ENCODE results near the gene ATG4A.

The ATG4A gene, protein sequence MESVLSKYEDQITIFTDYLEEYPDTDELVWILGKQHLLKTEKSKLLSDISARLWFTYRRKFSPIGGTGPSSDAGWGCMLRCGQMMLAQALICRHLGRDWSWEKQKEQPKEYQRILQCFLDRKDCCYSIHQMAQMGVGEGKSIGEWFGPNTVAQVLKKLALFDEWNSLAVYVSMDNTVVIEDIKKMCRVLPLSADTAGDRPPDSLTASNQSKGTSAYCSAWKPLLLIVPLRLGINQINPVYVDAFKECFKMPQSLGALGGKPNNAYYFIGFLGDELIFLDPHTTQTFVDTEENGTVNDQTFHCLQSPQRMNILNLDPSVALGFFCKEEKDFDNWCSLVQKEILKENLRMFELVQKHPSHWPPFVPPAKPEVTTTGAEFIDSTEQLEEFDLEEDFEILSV

DNA sequence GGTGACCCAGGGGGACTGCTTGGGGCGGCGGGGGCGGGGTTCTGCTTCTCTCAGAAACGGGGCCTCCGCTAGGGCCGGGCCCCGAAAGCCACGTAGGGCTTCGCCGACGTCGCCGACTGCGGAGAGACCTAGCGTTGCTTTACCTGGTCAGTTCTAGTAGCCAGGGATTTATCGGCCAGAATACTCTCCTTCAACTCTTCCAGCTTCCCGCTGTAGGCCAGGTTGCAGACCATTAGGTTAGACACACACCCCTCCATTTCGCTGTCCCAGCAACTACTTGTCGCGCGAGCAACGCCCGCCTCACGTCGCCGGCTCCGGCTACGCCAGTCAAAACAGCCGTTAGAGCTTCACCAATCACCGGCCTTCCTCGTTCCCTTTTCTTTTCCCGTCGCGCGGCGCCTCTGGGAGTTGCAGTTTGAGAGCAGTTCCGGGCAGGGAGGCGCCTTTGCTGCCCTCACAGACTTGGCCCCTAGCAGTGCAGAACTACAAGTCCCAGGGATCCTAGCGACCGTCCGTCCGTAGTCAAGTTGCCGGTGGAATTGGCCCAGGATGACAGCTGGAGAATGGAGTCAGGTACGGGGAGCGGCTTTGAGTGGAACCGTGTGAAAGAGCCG, at the start of gene ATG4A, which contains the start of gene PSMD10:
Gene ATG4A (plus strand): TSS at position 515 of the 614 bp plus-strand sequence. CDS start 49 bp downstream, at position 564.
Gene PSMD10 (minus strand): TSS at position 279 of the 614 bp plus-strand sequence. CDS start 22 bp downstream, at position 257.
- peak; percentile 90 for DNase-seq

DNA sequence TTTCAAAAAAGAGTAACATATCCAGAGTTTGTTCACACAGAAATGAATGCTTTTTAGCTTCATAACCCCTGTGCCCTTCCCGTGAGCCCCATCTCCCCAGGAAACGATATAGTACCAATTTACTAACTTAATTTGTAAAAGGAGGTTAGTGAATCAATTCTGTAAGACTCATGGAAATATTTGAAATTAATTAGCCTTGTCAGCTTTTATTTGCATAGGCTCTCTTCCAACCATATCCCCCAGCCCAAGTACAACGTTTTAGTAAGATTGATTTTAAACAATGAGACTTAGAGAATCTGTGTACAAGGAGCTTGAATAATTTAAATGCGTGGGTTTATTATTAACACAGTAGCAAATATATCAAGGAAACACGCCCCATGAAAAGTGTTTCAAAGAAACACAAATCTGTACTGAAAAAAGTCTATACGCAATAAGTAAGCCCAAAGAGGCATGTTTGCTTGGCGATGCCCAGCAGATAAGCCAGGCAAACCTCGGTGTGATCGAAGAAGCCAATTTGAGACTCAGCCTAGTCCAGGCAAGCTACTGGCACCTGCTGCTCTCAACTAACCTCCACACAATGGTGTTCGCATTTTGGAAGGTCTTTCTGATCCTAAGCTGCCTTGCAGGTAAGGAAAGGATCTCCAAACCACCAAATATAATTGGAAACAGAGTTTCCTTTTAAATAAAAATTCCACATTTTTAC, 46.9 kb upstream of the ATG4A start, which contains the start of gene VSIG1:
Gene VSIG1 (plus strand): TSS at position 512 of the 703 bp plus-strand sequence. CDS start 66 bp downstream, at position 578.
- DNase-seq: no peak

DNA sequence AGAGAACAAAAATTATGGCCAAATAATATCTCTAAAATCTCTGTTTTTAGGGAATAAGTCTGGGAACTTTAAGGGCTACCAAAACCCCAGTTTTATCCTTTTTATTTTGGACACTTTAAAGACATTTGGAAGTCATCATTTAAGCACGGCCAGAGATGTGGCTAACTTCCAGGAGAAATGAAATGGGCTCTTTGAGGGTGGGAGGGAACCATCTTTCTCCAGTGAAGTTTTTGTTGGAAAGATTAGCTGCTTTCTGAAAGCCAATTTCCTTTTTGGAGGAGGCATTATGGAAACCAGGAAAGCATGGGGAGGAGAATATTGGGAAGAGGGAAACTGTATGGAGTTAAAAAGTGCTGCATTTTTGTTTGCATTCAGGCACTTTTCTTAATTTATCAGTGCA, 41.9 kb upstream of the ATG4A start:
- no peak for DNase-seq

DNA sequence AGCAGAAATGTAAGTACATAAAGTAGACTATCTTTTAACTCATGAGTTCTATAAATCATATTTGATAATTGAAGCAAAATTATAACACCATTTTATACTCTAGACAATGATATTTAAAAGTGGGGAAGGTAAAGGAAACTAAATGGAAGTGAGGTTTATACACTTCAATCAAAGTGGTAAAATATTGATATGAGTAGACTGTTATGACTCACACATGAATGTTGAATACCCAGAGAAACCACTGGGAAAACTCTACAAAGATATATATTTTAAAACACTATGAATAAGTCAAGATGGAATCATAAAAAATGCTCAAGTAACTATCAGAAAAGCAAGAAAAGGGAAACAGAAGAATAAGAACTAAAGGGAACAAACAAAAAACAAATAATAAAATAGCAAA, 38.4 kb upstream of the ATG4A start:
- DNase-seq: no peak

DNA sequence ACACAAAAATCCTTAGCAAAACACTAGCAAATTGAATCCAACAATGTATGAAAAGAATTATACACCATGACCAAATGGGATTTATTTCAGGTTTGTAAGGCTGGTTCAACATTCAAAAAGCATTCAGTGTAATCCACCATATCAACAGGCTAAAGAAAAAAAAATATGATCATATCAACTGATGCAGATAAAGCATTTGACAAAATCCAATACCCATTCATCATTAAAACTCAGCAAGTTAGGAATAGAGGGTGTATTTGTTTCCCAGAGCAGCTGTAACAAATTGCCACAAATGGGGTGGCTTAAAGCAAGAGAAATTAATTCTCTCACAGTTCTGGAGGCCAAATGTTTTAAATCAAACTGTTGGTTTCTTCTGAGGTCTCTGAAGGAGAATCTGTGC, 36.0 kb upstream of the ATG4A start:
- no peak for DNase-seq

DNA sequence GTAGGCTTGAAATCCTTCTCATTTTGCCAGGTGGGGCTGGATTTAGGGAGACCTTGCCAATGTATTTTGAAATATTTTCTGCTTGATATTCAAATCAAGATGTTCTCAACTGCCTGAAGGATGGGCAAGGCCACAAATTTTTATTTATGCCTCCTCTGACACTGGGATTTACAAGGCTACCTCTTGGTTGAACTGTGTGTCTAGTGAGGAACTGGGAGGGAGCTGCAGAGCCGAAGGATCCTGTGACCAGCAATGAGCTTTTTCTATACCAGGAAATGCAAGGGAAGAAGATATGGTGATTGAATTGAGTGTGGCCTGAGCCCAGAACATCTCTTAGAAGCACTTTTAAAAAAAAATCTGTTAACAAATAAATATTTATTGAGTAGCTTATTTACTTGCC, 31.8 kb upstream of the ATG4A start:
- no peak for DNase-seq

DNA sequence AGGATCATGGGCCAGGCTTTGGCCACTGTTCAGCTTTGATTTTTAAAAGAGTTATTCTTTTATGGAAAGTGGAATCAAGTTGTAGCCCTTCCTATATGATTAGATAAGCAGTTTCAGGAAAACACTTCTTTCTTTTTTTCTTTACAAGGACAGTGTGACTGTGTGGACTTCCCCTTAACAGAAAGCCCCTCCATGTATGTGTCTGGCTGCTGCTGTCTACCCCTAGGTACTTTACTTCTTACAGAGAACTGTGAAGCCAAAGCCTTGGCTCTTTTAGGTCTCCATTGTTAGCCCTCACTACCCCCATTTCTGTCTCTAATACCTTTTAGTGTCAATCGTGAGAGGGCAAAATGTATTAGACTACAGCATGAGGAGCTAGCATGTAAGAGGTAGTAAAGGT, 27.6 kb upstream of the ATG4A start:
- no peak for DNase-seq

DNA sequence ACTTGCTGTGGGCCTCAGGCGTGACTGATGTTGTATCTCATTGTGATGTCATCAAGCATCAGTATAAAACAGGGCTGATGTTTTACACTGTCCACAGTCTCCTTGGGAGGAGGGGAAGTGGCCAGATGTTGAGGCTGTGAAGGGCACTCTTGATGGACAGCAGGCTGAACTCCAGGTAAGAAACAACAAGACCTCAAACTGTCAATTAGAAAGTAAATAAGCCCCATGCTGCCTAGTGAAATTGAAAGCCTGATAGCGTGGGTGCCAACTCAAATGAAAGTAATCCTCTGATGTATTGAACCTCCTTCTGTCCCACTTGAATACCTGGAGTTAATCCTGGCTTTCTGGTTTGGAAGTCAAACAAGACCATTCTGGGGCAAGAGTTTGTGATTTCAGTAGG, 27.0 kb upstream of the ATG4A start:
- no peak for DNase-seq

DNA sequence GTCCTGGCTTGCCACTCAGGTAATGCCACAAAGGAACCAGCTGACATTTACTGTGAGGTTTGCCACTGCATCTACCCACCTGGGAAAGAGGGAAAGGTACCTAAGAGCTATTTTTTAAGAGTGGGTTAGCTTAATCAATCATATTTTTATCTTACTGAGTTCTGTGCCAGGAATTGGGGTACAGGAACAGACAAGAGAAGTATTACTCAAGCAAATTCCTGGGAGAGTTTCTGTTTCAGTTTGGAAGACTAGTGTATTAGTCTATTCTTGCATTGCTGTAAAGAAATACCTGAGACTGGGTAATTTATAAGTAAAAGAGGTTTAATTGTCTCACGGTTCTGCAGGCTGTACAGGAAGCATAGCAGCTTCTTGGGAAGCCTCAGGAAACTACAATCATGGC, 23.5 kb upstream of the ATG4A start:
- DNase-seq: no peak

DNA sequence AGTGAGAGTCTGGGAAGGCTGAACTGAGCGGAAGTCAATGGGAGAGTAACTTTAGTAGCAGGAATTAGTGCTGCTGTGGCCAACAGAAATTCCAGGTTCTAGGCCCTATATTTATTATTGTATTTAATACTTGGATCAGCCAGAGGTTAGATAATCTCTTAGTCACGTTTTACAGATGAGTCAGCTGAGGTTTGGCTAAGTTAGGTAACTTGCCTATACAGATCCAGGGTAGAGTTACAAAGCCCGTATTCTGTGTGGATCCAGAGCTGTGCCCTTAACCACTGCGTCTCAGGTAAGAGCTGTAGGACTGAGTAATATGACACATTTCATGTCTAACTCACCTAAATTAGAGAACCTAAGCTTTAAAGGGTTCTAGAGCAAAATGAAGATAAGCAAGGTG, 20.7 kb upstream of the ATG4A start:
- DNase-seq: no peak

DNA sequence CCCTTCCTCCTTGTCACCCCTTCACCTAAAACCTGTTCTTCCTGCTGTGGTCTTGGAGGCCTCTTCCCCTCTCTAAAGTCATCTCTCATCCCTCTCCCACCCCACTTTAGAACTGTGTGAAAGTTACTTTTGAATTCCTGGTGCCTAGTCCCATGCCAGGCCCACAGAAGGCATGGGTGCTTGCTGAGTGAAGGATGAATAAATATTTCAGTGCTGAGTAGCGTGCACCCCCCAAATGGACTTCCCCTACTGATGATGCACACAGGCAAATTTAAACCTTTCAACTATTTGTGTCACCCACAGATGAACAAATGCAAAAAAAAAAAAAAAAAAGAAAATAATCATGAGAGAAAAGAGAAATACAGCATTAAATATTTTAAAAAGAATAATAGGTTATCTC, 20.0 kb upstream of the ATG4A start:
- no peak for DNase-seq

DNA sequence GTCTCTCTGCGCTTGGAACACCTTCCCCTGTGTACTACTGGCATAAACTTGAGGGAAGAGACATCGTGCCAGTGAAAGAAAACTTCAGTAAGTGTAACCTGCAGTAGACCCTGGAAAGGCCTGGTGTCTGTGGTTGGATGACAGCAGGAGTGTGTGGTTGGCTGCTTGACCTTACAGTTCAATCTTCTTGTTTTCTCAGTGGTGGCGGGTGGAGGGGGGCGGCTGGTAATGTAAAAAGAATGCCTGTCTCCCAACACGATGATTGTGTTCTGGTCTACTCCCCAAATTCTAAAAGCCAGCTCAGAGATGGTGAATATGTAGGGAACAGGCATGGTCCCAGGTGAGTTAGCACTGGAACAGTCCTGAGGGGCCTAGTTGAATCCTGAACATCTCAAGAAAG, 18.8 kb upstream of the ATG4A start:
- no peak for DNase-seq

DNA sequence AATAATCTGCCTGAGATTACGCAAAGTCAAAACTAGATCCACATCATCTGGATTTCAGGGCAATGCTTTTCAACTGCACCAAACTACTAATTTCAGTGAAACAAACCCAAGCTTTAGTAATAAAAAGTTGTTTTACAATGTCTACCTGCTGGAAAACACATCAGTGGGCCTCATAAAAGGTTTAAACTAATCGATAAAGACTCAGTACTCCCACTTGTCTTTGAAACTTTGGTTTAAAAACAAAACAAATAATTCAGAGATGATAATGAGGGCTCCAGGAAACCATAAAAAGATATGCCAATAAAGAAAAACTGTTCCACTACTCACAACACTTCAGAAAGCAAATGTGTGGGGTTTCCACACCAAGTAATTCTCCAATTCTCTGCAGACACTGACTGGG, 10.5 kb upstream of the ATG4A start:
- DNase-seq: no peak

DNA sequence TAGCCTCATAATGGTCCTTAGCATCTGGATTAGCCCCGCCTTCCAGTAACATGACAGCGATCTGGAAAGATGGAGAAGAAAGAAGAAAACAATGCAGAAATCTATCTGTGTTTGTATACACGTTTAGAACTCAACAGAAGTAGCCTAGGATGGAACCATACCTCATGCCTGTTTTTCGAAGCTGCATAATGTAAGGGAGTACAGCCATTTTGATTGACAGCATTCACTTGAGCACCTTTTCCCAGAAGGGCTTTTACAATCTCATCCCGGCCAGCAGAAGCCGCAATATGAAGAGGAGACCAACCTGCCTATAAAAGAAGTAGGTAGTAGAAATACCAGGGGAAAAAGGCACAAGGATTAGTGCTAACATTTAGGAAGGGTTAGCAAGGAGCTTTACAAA, 3.8 kb upstream of the ATG4A start:
- no peak for DNase-seq

DNA sequence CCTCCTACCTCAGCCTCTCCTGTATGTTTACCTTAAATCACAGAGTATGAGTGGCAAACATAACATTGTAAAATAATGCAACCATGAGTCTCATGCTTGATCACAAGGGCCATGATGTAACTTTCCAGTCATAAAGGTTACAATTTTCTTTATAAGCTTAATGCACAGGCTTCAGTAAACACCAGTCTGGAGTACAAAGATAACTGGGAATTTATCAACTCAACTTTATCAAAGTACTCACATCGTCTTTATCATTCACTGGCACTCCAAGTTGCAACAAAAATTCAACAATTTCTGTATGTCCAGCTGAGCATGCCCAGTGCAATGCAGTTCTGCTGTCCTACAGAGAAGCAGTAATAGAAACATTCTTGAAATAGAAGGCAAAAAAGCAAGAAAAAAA, 3.1 kb upstream of the ATG4A start:
- DNase-seq: no peak

DNA sequence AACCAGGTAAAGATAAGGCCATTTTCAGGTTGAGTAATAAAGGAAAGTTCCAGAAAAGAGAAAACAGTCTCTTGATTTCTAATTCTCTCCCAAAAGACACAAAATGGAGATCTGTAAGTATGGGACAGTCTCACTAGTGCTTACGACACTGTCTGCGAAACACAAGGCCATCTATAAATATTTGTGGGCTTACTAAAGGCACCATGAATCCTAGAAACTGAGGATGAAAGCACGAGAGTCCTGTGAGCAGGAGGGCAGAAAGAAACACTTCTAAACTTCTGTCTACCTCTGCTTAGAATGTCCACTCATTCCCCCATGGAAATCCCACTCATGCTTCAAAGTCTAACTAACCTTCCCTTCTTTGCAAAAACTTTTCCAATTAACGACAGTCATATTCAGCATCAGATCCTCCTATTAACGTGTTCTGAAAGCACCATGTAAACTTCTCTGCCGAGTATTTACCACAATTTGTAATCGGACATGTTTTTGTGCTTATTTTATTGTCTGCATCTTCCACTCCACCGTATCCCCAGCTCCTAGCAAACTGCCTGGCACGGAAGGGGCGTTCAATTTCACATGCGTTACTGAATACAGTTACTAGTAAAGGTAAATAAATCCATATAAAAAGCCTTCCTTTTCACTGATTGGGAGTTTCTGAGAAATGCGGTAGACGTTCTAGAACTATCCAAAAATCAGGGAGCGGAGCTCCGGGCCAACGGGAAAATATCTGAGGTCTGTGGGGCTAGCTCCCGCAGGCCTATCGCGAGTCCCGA, 901 bp upstream of the ATG4A start:
- no peak for DNase-seq

DNA sequence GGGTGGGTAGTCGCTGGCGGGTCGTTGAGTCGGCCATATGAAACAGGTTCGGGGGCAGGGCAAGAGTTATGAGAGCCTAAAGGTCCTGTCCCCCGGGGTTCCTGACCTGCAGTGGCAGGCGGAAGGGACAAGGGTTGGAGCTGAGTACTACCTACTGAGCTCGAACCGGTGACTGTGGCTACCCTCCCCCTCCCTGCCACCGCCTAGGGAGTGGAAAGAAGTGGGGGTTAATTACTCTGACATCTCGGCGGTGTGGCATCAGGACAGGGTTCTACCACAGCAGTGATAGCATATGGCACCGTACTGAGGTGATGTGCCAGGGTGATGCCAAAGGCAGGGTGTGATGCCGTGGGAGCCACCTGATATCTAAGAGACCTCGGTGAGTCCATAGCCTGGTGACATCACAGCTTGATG, 307 bp downstream of the ATG4A start:
- no peak for DNase-seq

DNA sequence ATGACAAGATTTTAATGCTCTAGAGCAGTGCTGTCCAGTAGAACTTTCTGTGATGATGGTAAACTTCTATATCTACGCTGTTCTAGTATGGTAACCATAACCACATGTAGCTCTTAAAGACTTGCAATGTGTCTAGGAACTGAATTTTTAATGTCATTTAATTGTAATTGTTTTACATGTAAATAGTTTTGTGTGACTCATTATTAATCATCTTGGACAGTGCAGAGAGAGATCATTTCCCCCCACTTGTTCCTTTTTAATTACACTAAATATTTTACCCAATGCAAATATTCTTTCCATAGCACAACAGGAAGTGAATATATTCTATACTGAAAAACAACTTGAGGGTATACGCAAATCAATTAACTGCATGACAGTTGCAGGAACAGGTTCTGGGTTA, 5.8 kb downstream of the ATG4A start:
- no peak for DNase-seq

DNA sequence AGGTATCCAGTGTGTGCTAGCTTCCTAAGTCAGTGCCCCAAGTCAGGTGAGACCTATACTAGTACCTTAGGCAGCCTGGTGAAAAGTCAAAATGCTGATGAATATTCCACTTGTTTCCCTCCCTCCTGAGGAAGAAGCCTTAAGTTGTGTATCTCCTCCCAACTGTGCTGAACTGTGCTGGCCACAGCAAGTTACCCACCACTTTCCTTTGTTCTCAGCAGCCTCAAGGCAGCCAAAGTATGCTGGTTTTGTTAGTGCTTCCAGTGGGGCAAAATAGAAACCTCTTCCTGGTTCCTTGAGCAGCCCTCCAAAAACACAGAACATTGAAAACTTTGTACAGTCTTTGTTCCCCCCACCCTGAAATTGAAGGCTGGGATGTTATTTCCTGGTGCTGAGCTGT, 13.9 kb downstream of the ATG4A start:
- DNase-seq: no peak

DNA sequence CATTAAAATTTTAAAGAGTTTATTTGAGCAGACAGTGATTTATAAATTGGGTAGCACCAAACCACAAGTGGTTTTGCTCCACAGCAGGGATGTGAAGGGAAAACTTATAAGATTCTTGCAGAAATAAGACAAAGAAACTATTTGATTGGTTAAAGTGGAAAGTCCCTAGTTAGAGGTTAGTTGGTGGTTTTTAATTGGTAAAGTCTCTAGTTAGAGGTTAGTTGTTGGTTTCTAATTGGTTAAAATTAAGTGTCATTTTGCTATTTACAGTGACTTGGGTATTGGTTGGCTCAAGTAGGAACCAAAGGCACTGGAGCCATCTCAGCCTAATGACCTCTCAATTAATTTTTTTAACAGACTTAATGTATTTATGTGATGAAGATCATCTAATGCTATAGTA, 23.0 kb downstream of the ATG4A start:
- DNase-seq: no peak

DNA sequence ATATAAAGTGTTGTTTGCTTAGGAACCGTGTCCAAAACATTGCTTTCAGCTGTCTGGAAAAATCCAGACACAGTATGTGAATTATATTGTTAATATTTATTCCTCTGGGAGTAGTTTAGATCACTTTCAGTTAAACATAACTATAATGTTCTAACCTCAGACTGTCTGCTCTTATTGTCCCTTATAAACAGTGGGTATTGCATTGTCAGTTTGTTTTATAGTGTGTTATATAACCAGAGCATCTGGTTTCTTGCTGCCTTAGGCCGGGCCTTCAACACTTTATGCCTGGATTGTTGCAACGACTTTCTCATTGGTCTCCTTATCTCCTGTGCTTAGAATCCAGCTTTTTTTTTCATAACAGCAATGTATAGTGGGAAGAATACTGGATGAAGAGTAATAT, 26.4 kb downstream of the ATG4A start:
- DNase-seq: no peak

DNA sequence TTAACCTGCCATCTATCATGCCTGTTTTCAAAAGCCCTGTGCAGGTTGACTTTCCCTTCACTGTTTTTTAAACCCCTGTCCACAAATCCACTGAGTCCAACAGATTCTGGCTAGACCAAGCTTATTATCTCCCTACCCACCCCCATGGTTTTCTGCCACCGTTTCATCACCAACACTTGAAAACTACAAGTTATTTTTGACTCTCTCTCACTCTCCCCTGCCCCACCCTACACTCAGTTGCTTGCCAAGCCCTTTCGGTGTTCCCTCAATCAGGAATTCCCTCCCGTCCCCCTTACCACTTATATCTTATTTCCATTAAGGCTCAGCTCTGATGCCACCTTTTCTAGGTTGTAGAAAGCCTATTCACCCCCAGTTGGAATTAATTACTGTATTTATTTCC, 29.7 kb downstream of the ATG4A start:
- DNase-seq: no peak

DNA sequence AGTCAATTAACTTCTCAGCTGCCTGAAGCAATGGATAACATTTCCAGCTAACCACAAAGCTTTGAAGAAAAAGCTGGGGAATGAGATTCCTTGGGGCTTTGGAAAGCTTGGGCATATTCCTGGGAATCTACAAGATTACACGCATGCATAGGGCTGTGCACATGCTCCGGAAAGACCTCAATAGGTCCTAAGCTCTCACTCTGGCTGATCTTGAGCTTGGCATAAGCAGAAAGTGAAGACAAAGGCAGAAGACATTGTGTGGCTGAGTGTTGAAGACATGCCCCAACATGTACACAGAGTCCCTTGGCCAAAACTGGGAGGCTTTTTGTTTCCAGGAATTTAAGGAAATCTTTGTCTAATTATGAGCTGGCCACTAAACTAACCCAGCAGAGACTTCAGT, 31.2 kb downstream of the ATG4A start:
- DNase-seq: no peak
